Activated CD4-positive, alpha-beta T cell treated with anti-CD3 and anti-CD28 coated beads, Interleukin-2, amount 10 ng/mL, durations not matched to agents 24 days and 14 days (primary cell): ENCODE data around the gene CEP120. TPM values are rescaled to one million over a fixed set of nuclear protein-coding genes. Genes with fewer than 3 reads are reported as not detected.

ENCODE experiments used
- DNase-seq: peaks from one replicate; pipeline ENCODE4 v3.0.0; 2022
- H3K27ac Mint-ChIP-seq: one replicate; pipeline ENCODE4 v1.8.0; 2022; ENCODE audit warnings: mild to moderate bottlenecking, mixed read lengths
- H3K27me3 Mint-ChIP-seq: one replicate; pipeline ENCODE4 v1.8.0; 2022; ENCODE audit warnings: mixed read lengths
- H3K36me3 Mint-ChIP-seq: one replicate; pipeline ENCODE4 v1.8.0; 2022; ENCODE audit warnings: low read depth, mild to moderate bottlenecking, mixed read lengths
- H3K4me1 Mint-ChIP-seq: one replicate; pipeline ENCODE4 v1.8.0; 2021; ENCODE audit warnings: mixed read lengths
- H3K4me3 Mint-ChIP-seq: one replicate; pipeline ENCODE4 v1.8.0; 2022; ENCODE audit warnings: mild to moderate bottlenecking, moderate library complexity, mixed read lengths
- H3K9me3 Mint-ChIP-seq: one replicate; pipeline ENCODE4 v1.8.0; 2021; ENCODE audit warnings: mixed read lengths
- intact Hi-C: fragments of 100-400 bp; cut with micrococcal nuclease; formaldehyde crosslinking; loops from one replicate; pipeline ENCODE4 v1.15.1; 2023
- total RNA-seq: library from RNA; stranded (reverse); gene quantifications from 2 replicates; pipeline ENCODE4 v1.2.3, GENCODE V29; 2022

Gene CEP120
- total RNA-seq, 1 donor from 2014 or later, result 28.6 TPM

DNA sequence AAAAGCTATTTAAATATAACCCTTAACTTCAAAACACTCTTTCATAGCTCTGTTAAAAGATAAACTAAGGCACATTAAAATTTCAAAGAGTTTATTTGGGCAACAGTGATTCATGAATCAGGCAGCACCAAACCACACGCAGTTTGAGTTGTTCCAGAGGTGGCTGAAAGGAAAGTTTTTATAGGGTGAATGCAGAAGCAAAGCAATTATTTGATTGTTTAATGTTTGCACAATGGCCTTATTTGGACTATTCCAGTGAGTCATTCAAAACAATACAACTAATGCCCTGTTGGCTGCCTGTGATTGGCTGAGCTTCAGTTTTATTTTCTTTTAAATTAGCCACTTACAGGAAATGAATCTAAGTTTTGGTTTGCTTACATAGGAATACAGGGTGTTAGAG lies 125.3 kb downstream of the CEP120 start:
- Mint-ChIP-seq H3K36me3 (no peaks in the 10 kb centered on the region), H3K27ac (no peak overlapping the region), H3K9me3 (peaks cover 10% of the 10 kb centered on the region), H3K27me3 (peaks cover 15% of the 10 kb centered on the region), H3K4me1 (no peaks in the 10 kb centered on the region), H3K4me3 (no peak overlapping the region)
- no peak for DNase-seq
- intact Hi-C loops, result no loop called here

GRCh38 chr5:123297198-123297831 lies 125.9 kb downstream of the CEP120 start:
- no peak overlapping the region for H3K27ac Mint-ChIP-seq
- H3K9me3 Mint-ChIP-seq, result peaks cover 10% of the 10 kb centered on the region
- DNase-seq, result no peak
- intact Hi-C loops, result no loop called here
- H3K4me3 Mint-ChIP-seq, result no peak overlapping the region
- peaks cover 15% of the 10 kb centered on the region for H3K27me3 Mint-ChIP-seq
- no peaks in the 10 kb centered on the region for H3K36me3 Mint-ChIP-seq
- H3K4me1 Mint-ChIP-seq, result no peaks in the 10 kb centered on the region

Other genes starting within 250 kb of the CEP120 start
- 36.6 and 40.0 TPM in 2 replicates for gene CSNK1G3, start 88.8 kb upstream of the CEP120 start, total RNA-seq